Islet precursor cell (in vitro differentiated cells): ENCODE results near the gene MDM1.

ENCODE experiments used
- DNase-seq: peaks from one replicate; pipeline ENCODE4 v3.0.0-alpha.2; 2018

MDM1 gene, protein sequence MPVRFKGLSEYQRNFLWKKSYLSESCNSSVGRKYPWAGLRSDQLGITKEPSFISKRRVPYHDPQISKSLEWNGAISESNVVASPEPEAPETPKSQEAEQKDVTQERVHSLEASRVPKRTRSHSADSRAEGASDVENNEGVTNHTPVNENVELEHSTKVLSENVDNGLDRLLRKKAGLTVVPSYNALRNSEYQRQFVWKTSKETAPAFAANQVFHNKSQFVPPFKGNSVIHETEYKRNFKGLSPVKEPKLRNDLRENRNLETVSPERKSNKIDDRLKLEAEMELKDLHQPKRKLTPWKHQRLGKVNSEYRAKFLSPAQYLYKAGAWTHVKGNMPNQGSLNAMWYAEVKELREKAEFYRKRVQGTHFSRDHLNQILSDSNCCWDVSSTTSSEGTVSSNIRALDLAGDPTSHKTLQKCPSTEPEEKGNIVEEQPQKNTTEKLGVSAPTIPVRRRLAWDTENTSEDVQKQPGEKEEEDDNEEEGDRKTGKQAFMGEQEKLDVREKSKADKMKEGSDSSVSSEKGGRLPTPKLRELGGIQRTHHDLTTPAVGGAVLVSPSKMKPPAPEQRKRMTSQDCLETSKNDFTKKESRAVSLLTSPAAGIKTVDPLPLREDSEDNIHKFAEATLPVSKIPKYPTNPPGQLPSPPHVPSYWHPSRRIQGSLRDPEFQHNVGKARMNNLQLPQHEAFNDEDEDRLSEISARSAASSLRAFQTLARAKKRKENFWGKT

DNA sequence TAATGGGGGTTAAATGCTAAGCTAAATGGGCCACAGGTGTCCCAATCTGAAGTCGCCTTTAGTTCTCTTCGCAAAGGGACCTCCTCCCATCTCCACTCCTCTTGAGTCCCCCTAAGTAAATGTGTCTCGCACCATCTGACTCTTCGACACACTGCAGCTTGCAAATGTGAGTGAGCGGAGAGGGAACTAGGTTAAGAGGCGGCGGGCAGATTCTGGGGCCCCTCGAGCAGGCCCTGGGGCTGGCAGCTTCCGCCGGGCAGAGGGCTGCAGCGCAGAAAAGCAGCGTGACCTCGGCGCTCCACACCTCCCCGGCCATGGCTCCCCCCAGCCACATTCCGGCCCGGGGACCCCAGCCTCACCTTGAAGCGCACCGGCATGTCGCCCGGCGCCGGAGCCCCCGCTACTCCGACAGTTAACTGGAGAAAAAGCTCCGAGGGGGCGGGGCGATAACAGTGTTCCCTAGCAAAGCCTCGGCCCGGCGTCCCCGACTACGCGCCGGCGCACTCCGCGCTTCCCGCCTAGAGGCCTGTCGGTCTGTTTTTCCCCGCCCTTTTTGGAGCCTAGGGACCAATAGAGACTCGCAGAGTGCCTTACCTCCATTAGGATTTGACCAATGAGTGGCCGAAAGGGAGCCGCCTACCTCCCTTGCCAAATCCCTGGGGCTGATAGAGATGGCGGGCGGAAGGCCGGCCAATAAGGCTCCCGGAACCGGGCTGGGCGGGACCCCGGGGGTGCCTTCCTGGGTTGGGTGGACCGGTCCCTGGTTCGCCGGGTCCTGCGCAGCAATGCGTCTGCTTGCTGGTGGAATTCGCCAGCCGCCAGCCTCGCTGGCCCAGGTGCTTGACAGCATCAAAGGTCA lies at the start of gene MDM1:
Gene MDM1, minus strand, starts transcription at position 494 of the 859 bp plus-strand sequence. Its CDS starts 117 bp downstream, at position 377.
- DNase-seq, result peak; percentile 100

GRCh38 chr12:68381476-68382219 lies 49.5 kb upstream of the MDM1 start:
- no peak for DNase-seq

GRCh38 chr12:68378872-68379606 lies 46.9 kb upstream of the MDM1 start:
- DNase-seq, result no peak

DNA sequence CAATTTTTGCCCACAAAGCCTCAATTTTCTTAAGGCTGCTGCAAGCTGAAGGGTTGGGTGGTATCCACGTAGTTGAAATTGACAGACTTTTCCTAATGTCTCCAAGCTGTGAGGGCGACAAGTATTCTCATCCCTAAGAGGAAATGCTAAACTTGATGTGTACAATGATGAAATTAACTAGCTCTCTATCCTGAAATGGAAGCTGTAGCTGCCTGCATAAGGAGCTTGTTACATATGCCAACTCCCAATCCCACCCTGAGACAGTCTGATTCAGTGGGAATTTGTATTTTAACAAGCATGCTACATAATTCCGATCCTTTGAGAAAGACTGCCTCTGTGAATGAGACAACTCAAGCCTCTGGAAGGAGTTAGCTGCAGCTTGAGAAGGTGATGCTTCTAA lies 45.7 kb upstream of the MDM1 start:
- DNase-seq, result no peak

DNA sequence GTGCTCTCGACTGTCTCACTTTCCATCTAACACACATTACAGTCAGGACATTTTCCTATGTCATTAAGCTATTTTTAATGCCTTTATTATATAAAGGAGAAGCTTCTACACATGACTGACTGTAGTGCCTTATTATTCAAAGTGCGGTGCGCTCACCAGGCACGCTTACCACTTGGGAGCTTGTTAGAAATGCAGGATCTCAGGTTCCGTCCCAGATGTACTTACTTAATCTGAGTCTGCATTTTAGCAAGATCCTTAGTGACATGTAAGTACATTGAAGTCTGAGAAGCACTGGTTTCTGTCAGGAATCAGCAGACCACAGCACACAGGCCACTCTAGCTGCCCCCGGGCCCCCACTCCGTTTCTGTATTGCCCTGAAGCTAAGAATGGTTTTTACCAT lies 44.7 kb upstream of the MDM1 start:
- DNase-seq, result no peak

- DNase-seq, result no peak
These were observed 43.9 kb upstream of the MDM1 start for GRCh38 chr12:68375756-68376695.

DNA sequence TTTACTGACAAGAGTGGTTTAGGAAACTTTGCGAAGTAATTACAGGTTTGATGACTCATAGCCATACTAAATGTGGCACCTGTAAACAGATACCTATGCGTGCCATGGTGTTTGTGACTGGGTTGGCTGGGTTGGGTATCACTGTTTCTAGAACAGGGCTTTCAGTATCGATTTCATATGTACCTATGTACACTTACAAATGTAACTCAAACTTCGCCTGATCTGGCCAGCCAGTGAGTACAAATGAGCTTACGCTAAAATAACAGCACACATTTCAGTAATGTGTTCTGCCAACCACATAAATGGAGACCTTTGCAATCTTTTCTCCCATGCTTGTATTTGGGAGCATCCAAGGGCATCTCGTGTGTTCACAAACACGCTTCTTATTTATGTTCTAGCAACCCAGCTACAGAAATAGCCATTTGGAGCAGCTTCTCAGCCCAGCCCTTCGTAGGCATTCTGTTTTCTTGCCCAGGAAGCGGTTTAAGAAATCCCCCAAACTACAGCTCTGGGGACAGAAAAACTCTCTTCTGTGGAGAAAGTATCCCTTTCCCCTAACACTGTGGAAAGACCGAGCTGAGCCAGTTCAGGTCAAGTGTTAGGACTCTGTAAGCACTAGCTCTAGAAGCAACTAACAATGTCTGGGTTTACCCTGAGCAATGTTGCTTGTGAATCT lies 42.3 kb upstream of the MDM1 start:
- no peak for DNase-seq

DNA sequence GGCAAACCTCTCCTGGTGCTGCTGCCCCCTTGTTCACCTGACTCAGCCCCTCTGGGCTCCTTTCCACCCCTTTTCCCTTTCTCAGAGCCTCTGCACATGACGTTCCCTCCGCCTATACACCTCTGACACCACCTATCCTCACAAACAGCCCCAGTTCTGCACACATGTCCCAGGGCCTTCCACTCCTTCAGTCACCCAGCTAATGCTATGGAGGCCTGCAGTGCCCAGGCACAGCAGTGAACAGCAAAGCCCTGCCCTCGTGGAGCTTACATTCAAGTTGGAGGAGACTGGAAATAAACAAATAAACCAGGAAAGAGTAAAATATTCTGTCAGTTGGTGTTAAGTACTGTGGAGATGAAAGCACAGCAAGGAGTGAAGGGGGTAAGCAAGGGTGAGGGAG lies 38.5 kb upstream of the MDM1 start:
- DNase-seq, result no peak

GRCh38 chr12:68370006-68370590 lies 37.9 kb upstream of the MDM1 start:
- DNase-seq, result no peak

GRCh38 chr12:68368327-68368726 lies 36.2 kb upstream of the MDM1 start:
- no peak for DNase-seq

GRCh38 chr12:68367903-68368302 lies 35.7 kb upstream of the MDM1 start:
- DNase-seq, result no peak

GRCh38 chr12:68367116-68367515 lies 35.0 kb upstream of the MDM1 start:
- DNase-seq, result no peak

- DNase-seq, result peak; percentile 98
These were observed 32.9 kb upstream of the MDM1 start for GRCh38 chr12:68364893-68365725.

- no peak for DNase-seq
These were observed 32.2 kb upstream of the MDM1 start for GRCh38 chr12:68364328-68364727.

DNA sequence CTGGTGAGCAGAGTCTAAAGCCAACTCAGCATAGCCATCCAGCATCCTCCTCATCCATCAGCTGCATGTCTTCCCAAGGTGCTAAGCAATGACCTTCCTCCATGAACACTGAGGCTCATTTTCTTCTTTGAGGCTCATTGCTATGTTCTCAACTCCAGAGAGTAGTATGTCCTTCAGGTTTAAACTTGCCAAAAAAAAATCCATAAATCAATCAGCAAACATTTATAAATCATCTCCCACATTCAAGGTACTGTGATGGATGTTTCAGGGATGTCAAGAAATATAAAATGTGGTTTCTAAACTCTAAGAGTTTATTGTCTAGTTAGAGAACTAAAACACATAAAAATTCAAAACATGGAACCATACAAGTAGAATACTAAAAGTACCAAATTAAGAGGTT lies 29.8 kb upstream of the MDM1 start:
- no peak for DNase-seq

DNA sequence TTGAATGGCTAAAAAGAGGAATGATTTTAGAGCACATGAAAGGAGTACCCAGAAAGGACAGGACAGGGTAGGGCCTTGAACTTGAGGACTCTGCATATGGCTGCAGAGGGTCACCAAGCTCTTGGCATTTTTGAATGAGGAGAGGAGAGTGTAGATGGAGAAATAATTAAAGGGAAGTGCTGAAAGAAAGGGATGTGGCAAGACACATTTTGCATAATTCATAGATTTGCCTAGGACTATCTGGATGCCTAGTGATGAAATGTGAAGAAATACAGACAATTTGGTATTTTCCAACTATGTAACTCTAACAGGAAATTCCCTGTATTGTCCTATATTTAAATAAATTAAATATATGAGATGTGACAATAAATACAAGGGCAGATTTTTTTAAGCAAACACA lies 27.5 kb upstream of the MDM1 start:
- DNase-seq, result no peak

GRCh38 chr12:68358532-68359485 lies 26.6 kb upstream of the MDM1 start:
- peak; percentile 88 for DNase-seq

- DNase-seq, result no peak
These were observed 24.8 kb upstream of the MDM1 start for GRCh38 chr12:68356986-68357385.
